ENCODE results near the gene SORBS2. TPM values are rescaled to one million over a fixed set of nuclear protein-coding genes. Genes with fewer than 3 reads are reported as not detected.

SORBS2 gene
- total and polyA plus RNA-seq, 4 donors, result 11.2 to 70.4 (median 26.4) TPM

GRCh38 chr4:185582651-185583400 lies 229.2 kb downstream of the SORBS2 start:
- peaks cover 0 to 19% (median 3%) of the 10 kb centered on the region in 5 donors for H3K4me1 ChIP-seq (ENCODE audit: control insufficient read depth in 5 of 5, insufficient read depth in 5 of 5, low read length in 5 of 5)
- peaks cover 0 to 6% (median 0%) of the 10 kb centered on the region in 4 donors for H3K36me3 ChIP-seq (ENCODE audit: control insufficient read depth in 4 of 4, insufficient read depth in 4 of 4, low read length in 4 of 4)
- no peaks in the 10 kb centered on the region for H3K9me3 ChIP-seq (ENCODE audit: control insufficient read depth in 4 of 4, insufficient read depth in 3 of 4, low read length in 3 of 4)
- H3K4me3 ChIP-seq, result no peak overlapping the region
- WGBS, 2 donors, result 82 to 84% methylated on average over 7 of the region's 7 CpGs
- no peak overlapping the region for H3K27ac ChIP-seq (ENCODE audit: low read depth in 1 of 2, low read length in 1 of 2)
- no peak for ATAC-seq (ENCODE audit: insufficient read depth, low FRiP score)
- TF ChIP-seq CTCF (IDR thresholded peaks at IDR 0.05; ENCODE audit: control extremely low read depth, extremely low read depth), result no peak
- H3K27me3 ChIP-seq (ENCODE audit: control insufficient read depth in 3 of 3, insufficient read depth in 3 of 3, low read length in 2 of 3), result peaks cover 0 to 3% (median 0%) of the 10 kb centered on the region in 3 donors
- no peak overlapping the region for H3K9ac ChIP-seq (ENCODE audit: insufficient read depth in 1 of 2, low read length in 2 of 2)
- no peak for DNase-seq

DNA sequence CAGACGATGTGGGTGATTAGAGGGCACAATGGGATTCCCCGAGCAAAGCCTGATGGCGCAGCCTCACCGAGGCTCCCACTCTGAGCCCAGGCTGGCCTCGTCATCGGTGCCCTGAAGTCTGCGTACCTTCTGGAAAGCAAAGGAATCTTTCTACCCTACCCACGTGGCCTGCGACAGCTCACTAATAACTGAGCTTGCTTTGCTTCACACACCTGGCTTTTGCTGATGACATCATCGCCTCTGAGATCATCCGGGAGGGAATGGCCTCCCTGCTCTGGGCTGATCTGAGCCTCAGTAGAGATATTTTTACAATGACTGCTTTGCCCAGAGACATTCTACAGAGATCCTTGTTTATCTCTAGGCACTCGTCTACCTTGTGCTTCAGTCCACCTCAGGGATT lies 231.3 kb downstream of the SORBS2 start:
- no peak overlapping the region for H3K4me3 ChIP-seq
- DNase-seq, result no peak
- H3K4me1 ChIP-seq (ENCODE audit: control insufficient read depth in 5 of 5, insufficient read depth in 5 of 5, low read length in 5 of 5), result peaks cover 0 to 25% (median 4%) of the 10 kb centered on the region in 5 donors
- H3K9me3 ChIP-seq (ENCODE audit: control insufficient read depth in 4 of 4, insufficient read depth in 3 of 4, low read length in 3 of 4), result no peaks in the 10 kb centered on the region
- H3K36me3 ChIP-seq (ENCODE audit: control insufficient read depth in 4 of 4, insufficient read depth in 4 of 4, low read length in 4 of 4), result no peaks in the 10 kb centered on the region
- TF ChIP-seq CTCF (IDR thresholded peaks at IDR 0.05; ENCODE audit: control extremely low read depth, extremely low read depth), result no peak
- no peak overlapping the region for H3K27ac ChIP-seq (ENCODE audit: low read depth in 1 of 2, low read length in 1 of 2)
- WGBS, 2 donors, result 86 to 89% methylated on average over 12 of the region's 12 CpGs
- no peak overlapping the region for H3K9ac ChIP-seq (ENCODE audit: insufficient read depth in 1 of 2, low read length in 2 of 2)
- peaks cover 0 to 2% (median 0%) of the 10 kb centered on the region in 3 donors for H3K27me3 ChIP-seq (ENCODE audit: control insufficient read depth in 3 of 3, insufficient read depth in 3 of 3, low read length in 2 of 3)
- no peak for ATAC-seq (ENCODE audit: insufficient read depth, low FRiP score)

GRCh38 chr4:185578284-185578683 lies 233.7 kb downstream of the SORBS2 start:
- DNase-seq (no peak), ATAC-seq (ENCODE audit: insufficient read depth, low FRiP score) (no peak)
- 70 to 71% methylated on average over 3 of the region's 3 CpGs for WGBS, 2 donors

More at GRCh38 chr4:185578284-185578683, 233.7 kb downstream of the SORBS2 start:
- TF ChIP-seq CTCF (IDR thresholded peaks at IDR 0.05; ENCODE audit: control extremely low read depth, extremely low read depth), result no peak
- H3K4me1 ChIP-seq (ENCODE audit: control insufficient read depth in 5 of 5, insufficient read depth in 5 of 5, low read length in 5 of 5), result peaks cover 0 to 25% (median 4%) of the 10 kb centered on the region in 5 donors
- no peak overlapping the region for H3K9ac ChIP-seq (ENCODE audit: insufficient read depth in 1 of 2, low read length in 2 of 2)
- no peaks in the 10 kb centered on the region for H3K9me3 ChIP-seq (ENCODE audit: control insufficient read depth in 4 of 4, insufficient read depth in 3 of 4, low read length in 3 of 4)
- no peak overlapping the region for H3K4me3 ChIP-seq
- no peaks in the 10 kb centered on the region for H3K27me3 ChIP-seq (ENCODE audit: control insufficient read depth in 3 of 3, insufficient read depth in 3 of 3, low read length in 2 of 3)
- H3K36me3 ChIP-seq (ENCODE audit: control insufficient read depth in 4 of 4, insufficient read depth in 4 of 4, low read length in 4 of 4), result no peaks in the 10 kb centered on the region
- H3K27ac ChIP-seq (ENCODE audit: low read depth in 1 of 2, low read length in 1 of 2), result no peak overlapping the region
